Kidney glomerular epithelial cell (primary cell): ENCODE measurements around the gene AUH.

Source experiments
- DNase-seq: peaks from one replicate; lab custom pipeline; 2025; lab: John Stamatoyannopoulos, UW

AUH gene

DNA sequence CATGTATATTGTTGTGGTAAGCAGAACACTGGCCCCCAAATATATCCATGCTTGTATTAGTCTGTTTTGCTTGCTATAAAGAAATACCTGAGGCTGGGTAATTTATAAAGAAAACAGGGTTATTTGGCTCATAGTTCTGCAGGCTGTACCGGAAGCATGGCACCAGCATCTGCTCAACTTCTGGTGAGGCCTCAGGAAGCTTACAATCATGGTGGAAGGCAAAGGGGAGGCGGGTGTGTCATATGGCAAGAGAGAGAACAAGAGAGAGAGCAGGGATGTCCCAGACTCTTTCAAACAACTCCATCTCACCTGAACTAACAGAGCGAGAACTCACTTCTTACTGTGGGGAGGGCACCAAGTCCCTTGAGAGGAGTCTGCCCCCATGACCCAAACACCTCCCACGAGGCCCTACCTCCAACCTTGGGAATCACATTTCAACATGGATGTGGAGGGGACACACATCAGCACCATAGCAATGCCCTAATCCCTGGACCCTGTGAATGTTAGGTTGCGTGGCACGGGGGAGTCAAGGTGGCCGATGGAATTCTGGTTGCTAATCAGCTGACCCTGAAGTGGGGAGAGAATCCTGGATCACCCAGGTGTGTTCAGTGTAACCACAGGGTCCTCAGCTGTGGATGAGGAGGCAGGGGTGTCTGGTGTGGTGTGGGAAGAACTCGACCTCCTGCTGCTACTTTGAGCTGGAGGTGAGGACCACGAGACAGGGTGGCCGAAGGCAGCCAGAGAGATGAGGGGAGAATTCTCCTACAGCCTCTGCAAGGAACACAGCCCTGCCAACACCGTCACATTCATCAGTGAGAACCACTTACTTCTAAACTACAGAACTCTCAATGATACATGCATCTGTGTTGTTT is 172.8 kb downstream of the AUH start:
- DNase-seq, result no peak

DNA sequence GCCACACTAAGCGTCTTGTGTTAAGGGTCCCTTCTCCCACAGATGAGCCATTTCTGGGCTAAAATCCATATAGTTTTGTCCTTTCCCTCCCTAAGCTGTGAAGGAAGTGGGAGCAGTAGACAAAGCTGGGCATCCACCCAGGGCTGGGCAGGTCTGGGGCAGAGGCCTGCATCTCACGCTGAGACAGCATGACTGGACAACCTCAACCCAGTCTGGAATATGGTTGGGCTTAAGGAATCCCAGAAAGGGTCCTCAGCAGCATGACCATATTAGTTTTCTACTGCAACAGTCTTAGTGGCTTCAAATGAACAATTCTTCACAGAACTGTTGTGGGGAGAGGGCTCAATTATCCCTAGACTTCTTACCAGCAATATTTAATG is 173.8 kb downstream of the AUH start:
- DNase-seq, result no peak

DNA sequence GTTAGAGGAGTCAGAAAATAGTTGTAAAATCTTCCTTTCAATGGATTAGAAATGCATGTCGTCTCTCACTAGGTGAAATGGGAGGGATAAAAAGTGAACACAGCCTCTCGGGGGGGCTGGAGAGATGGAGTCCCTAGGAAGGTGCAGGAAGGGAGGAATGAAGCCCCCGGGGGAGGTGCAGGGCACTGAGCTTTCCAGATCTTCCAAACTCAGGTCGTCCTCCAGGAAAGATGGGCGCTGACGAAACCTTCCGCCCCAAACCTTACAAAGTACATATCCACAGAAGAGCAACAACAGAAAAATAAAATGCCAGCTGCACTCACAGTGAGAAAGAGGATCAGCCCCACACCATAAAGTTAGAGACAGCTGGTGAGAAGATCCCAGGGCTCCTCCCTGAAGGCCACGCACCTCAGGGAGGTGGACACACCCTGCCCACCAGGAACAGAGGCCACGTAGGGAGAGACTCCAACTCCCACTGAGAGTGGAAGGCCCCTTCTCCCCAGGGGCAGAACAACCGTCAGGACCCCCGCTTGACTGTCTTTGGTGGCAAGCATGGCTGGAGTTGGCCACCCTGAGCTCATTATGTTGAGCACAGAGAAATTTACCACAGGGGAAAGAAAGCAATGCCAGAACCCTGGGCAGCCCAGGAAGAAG is 174.3 kb downstream of the AUH start:
- no peak for DNase-seq

DNA sequence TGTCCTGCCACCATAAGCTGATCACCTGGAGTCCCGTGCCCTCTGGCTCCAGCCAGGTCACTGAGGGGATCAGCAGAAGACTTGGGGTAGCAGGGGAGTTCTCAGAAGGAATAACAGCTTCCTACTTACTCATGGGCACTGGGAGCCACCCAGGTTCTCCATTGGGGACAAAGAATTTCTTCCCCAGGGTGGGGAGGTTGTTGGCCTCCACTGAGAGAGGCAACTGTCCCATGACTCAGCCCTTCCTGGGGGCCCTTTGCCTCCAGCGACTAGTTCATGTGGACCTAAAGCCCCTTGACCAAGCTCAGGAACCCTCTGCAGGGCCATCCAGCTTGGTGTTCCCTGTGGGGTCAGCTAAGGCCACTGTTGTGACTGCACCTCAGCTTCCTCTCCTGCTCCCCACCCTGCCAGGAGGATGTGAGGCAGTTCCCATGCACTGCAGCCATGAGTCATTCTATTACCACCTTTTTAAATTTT is 175.0 kb downstream of the AUH start:
- DNase-seq, result no peak

DNA sequence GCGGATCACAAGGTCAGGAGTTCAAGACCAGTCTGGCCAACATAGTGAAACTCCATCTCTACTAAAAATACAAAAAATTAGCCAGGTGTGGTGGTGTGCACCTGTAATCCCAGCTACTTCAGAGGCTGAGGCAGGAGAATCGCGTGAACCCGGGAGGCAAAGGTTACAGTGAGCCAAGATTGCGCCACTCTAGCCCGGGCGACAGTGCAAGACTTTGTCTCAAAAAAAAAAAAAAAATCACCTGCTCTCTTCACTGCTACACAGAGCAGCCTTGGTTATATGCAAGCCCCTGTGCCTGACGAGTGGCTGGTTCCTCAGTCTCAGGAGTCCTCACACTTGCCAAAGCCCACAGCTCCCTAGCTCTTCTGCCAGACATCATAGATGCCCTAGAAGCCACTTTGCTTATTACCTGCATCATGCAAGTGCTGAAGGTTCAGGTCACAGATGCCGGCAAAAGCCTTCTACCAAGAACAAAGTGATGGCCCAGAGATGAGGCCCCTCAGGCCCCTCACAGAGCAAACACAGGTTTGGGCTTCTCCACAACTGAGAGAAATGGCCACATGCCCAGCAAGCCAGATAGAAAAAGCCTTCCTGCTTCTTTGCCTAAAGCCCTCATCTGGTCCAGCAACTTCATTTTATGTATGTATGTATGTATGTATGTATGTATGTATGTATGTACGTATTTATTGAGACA is 176.4 kb downstream of the AUH start:
- DNase-seq, result no peak

DNA sequence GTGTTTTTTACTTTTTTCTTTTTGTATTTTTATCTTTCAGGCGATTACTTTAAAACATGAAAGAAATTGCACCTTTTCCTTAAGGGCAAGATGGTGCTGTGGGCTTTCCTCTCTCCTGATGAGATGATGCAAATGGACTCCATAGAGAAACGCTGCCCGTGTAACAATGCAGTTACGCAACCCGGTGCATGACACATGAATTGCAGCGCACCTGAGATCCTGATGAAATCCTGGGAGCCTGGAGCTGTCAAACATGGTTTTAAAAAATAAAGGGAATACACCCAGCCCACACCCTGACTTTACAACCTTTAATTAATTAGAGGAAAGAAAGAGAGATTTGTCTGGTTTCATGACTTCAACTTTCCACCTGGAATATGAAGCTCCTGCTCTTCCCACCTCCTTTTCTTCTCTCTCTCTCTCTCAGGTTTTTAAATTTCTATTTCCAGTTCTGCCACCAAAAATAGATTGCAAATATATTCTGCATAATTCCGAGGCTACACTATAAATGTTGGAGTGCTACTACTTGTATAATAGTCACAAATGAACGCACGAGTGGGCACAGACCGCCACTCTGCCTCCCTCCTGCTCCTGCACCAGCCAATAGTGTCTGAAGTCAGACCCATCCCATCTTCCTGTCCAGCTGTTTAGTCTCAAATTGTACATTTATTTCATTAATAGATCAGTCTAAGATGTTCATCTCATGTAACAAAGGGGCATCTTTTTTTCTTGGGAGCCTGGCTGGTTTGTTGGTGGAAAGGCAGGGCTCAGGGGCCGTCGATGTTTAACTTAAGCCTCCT is 179.1 kb downstream of the AUH start:
- no peak for DNase-seq

DNA sequence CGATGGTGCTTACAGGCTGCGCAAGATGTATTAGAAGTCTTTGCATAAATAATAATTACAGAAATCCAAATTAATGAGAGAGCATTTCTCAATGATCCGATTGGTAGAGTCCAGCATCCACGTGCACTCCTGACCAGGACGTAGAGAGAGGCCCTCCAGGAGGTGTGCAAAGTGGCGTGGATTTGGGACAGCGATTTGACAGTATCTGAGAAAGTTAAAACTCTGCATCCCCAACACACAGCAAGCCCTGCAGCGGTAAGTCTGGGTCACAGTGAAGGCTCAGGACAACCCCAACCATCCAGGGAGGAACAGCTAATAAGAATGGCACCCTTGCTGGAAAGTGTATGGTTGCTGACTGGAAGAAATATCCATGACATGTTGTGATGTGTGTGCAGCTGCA is 180.2 kb downstream of the AUH start:
- no peak for DNase-seq

DNA sequence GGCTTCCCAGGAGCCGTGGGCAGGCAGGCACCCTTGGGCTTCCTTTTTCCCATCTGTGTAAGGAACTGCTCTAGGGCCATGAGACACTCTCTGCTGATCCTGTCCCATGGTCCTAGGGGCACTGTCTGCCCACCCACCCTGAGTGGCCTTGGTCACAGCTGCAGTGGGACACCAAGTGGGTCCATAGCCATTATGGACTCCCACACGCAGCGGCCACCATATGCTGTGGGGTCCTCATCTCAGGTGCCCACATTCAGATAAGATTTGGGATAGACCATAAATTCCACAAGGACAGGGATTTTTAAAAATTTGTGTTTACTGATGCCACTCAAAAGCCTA is 180.8 kb downstream of the AUH start:
- DNase-seq, result no peak

DNA sequence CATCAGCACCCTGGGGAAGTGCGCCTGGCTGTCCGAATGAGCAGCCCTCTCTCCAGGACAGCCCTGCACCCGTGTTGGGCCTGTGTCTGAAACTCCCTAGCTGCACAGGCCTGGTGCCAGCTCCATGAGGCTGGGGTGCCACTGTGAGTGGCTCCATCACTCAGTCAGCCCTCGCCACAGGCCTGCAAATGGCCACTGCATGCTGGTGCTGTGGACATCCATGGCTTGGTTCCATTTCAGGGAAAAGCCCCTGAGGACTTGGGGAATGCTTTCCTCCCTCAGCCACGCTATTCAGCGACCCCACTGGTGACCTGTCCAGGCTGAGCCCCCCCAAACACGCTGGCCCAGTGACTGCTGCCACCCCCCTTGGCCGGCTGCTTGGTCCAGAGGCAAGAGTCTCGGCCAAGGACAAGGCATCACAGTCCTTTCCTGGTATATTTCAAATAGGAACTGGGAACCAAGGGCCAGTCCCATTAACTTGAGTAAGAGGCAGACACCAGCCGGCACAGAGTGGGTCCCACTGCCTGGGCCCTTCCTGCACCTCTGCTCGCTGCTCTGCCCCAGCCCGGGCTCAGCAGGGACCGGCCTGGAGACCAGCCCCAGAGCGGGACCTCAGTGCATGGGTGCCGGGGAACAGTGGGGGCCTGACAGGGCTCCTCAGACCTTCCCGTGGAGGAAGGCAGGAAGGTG is 181.3 kb downstream of the AUH start:
- no peak for DNase-seq

DNA sequence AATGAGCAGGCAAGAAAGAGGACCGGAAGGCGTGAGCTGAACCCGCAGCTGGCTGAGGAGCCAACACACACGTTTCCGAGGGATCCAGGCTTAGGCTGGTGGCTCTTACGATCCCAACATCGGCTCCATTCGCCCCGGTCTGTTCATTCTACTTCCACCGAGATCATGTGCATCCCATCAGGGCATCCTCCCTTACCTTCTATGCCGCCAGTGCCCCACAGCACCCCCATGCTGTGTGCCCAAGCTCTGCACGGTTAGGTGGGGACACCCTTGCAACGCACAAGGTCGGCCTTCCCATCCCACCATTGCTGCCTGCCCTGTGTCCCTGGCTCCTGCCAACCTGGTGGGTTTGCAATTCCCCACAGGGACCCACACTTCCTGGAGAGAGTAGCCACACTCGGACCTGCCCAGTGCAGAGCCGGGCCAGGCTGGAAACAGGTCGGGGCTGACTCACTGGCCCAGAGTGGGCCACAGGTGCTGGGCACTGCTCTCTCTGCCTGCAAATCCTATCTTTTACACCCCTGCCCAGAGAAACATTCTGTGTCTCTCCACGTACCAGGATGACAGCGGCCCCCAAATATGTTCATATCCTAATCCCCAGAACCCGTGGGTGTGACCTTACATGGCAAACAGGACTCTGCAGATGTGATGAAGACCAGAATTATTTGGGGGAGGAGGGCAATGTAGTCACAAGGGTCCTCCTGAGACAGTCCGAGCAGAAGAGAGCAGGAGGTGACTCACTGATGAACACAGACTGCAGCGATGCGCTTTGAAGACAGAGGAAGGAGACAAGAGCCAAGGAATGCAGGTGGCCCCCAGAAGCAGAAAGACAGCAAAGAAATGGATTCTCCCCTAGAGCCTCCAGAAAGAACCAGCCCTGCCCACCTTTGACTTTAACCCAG is 182.2 kb downstream of the AUH start:
- no peak for DNase-seq

DNA sequence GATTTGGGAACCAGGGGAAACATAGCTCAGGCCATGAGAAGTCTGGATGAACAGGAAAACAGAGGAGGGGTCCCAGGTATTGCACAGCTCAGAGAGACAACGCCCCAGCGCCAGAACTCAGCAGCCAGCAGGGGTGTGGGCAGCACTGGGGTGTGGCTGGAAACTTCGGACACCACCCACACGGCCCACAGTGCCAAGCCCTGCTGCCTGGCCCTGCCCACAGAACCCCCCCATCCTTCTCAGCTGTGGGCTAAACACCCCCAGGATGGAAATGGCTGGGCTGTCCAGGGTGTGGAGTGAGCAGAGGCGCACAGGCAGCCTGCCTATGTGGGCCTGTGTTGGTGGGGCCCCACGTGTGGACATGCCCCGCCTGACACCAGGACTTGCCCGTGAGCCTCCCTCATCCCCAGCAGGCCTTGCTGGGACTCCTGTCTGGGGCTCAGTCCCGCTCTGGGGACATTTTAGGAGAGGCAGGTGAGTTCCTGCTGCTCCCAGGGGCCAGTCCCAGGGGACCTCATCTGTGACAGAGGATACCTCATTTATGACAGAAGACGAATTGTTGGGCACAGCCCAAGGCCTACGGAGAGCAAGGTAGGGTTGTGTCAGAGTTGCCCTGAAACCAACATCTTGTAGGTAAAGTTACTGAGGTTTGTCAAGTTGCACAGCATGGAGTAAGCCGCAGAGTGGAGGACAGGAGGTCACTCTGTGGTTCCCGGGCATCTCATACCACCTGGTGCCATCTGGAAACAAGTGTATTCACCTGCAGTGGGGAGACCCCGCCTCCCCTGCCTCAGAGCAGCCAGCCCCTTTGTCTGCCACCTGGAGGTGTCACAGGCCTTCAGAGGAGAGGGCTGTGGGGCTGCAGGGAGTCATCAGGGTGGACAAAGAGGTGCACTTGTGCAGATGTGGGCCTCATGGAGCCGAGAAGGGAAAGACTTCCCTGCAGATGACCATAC is 183.2 kb downstream of the AUH start:
- DNase-seq, result no peak

DNA sequence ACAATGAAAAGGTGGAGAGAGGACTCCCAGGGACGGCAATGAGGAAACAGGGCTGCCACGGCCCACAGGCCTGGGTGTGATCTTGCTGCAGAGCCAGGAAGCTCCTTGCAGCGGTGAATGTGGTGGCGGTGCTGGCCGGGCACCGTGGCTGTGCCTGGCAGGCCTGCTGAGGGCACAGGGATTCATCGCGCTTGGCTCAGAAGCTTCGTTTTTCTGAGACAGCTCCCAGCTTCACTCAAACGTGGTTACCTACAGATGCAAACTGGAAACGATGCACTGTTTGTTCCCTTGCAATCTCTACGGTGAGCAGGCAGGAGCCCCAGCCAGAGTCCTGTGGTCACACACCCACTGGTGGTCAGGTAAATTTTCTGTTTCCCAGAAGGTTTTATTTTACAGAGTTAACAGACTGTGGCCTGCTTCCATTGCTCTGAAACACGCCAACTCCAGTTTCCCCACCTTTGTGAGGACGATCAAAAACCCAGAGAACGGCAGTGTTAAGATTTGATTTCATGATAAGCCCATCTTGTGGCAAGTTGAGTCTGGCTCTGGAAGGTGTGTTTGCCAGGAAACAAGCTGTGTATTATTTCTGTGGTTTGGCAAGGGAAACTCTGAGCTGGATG is 183.9 kb downstream of the AUH start:
- DNase-seq, result no peak

DNA sequence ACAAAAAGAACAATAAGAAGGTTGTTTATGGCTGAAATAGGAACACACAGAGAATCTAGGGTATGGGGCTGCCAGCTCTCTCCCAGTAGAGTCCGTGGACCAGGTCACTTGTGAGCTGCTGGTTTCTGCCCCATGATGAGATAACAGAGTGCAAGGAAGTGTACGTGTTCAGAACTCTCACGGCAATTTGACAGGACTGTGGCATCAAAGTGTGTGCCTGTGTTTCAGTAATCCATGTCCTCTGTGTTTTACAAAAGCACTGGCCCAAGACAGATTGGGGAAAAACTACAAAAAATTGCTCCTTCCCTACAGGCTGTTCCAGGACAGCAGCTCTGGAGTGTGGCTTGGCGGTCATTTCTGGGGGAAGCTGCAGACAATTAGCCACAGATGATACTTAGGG is 184.6 kb downstream of the AUH start:
- no peak for DNase-seq

DNA sequence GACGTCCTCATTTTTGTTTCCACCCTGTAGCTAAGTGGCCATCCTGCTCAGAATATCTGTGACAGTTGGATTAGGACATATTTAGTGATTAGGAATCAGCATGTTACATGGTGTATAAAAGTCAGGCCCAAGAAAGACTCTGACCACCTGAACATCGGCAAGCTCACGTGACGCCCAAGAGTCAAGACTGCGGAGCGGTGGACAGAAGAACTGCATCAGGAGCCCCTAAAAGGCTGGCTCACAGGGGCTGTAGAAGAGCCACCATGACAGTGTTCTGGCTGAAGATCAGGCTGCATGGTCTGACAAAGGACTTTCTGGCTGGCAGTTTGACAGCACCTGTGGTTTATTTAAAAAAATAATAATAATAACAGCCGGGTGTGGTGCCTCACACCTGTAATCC is 185.3 kb downstream of the AUH start:
- no peak for DNase-seq

DNA sequence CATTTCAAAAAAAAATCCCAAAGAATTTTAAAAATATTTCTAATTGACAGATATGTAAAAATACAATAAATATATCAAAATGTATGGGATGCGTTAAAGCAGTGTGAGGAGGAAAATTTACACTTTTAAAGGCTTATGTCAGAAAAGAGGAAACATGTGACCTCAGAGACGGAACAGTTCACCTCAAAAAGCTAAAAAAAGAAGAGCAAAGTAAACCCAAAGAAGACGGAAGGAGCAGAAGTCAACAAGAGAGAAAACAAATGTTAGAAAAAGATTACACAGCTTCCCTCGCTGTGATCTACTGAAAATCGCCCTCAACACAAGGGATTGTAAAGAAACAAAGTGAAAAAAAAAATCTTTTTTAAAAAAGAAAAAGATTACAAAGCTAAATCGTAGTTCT is 186.9 kb downstream of the AUH start:
- no peak for DNase-seq

DNA sequence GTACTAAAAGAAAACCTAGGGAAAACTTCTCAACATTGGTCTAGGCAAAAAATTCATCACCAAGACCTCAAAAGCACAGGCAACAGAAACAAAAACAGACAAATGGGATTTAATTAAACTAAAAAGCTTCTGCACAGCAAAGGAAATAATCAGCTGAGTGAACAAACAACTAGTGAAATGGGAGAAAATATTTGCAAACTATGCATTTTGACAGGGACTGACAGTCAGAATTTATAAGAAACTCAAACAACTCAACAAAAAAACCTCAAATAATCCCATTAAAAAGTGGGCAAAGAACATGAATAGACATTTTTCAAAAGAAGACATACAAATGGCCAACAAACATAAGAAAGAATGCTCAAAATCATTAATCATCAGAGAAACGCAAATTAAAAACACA is 189.4 kb downstream of the AUH start:
- no peak for DNase-seq

DNA sequence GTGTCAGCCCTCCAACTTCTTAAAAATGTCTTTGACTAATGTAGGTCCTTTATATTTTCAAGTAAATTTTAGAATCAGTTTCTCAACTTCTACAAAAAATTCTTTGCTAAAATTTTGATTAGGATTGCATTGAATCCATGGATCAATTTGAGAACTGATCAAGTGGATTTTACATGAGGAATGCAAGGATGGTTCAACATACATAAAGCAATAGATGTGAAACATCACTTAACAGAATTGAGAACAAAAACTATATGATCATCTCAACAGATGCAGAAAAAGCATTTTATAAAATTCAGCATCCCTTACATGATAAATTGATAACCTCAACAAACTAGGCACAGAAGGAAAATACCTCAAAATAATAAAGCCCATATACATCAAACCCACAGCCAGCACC is 190.8 kb downstream of the AUH start:
- DNase-seq, result no peak

DNA sequence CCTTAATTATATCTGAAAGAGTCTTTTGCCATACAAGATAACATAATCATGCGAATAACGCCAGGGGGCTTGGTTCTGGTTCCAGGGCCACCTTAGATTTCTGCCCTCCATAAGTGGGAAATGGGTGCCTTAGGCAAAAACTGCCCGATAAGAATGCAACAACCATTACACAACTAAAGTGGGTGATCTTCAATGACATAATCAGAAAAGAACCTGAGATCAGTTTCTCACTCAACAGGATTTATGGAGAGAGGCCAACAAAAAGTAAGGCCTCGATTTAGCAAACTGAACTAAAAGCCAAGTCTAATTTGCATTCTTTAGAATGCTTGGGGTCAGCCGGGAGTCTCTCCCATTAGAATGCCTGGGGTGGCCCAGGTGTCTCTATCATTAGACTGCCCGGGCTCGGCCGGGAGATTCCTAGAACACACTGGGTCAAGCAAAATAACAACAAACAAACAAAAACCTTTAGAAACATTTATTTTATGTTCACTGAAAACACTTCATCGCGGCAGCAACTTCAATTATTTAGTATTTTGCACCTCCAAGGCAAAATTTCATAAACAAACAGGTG is 194.8 kb downstream of the AUH start:
- DNase-seq, result no peak
